HepG2 (cell line): ENCODE results near the gene LIN28A. TPM values are rescaled to one million over a fixed set of nuclear protein-coding genes. Genes with fewer than 3 reads are reported as not detected.
A peak's percentile ranks its signal among the peaks of the same experiment; 100 is the strongest.

ENCODE experiments used
- DNMT1 ChIP-seq: sonication (generic); formaldehyde crosslinking; IDR thresholded peaks from 2 replicates; pipeline ENCODE4 v1.5.1; 2020; ENCODE audit warnings: mild to moderate bottlenecking, missing genetic modification reagents
- ERF ChIP-seq: IDR thresholded peaks from 2 replicates; pipeline ENCODE4 v1.6.1; 2018; ENCODE audit warnings: missing biosample characterization, missing genetic modification reagents
- MED1 ChIP-seq: sonication (generic); formaldehyde crosslinking; IDR thresholded peaks from 2 replicates; pipeline ENCODE4 v1.4.0; 2020; ENCODE audit warnings: missing genetic modification reagents
- MTA3 ChIP-seq: sonication (generic); formaldehyde crosslinking; IDR thresholded peaks from 2 replicates; pipeline ENCODE4 v1.4.0; 2020; ENCODE audit warnings: missing genetic modification reagents
- SIX1 ChIP-seq: sonication (generic); formaldehyde crosslinking; IDR thresholded peaks from 2 replicates; pipeline ENCODE4 v1.4.0; 2020; ENCODE audit warnings: missing genetic modification reagents, borderline replicate concordance
- SMARCE1 ChIP-seq: fragments of 450-650 bp; IDR thresholded peaks from 2 replicates; pipeline ENCODE4 v1.6.1; 2017; ENCODE audit warnings: borderline replicate concordance
- SNRNP70 ChIP-seq: fragments of 200-400 bp; formaldehyde crosslinking; IDR thresholded peaks from 2 replicates; pipeline ENCODE4 v1.6.1; 2017; ENCODE audit warnings: mild to moderate bottlenecking, low read depth, low read length, moderate library complexity
- TAF1 ChIP-seq: sonication (generic); formaldehyde crosslinking; IDR thresholded peaks from 2 replicates; pipeline ENCODE4 v1.4.0; 2020; ENCODE audit warnings: missing genetic modification reagents
- TBP ChIP-seq: sonication (generic); formaldehyde crosslinking; IDR thresholded peaks from 2 replicates; pipeline ENCODE4 v1.5.0; 2020; ENCODE audit warnings: missing genetic modification reagents
- TBX2 ChIP-seq: sonication (generic); formaldehyde crosslinking; IDR thresholded peaks from 2 replicates; pipeline ENCODE4 v1.5.0; 2020; ENCODE audit warnings: missing genetic modification reagents, mild to moderate bottlenecking, borderline replicate concordance
- TEAD2 ChIP-seq: sonication (generic); formaldehyde crosslinking; IDR thresholded peaks from 2 replicates; pipeline ENCODE4 v1.9.0; 2021; ENCODE audit warnings: missing genetic modification reagents
- XRCC5 ChIP-seq: fragments of 200-400 bp; formaldehyde crosslinking; optimal IDR thresholded peaks from 2 replicates; pipeline ENCODE3; 2017; ENCODE audit warnings: mild to moderate bottlenecking, low read length
- ZNF260 ChIP-seq: sonication (generic); formaldehyde crosslinking; IDR thresholded peaks from 2 replicates; pipeline ENCODE4 v1.4.0; 2020; ENCODE audit warnings: missing genetic modification reagents, low read depth, mild to moderate bottlenecking, borderline replicate concordance
- ZNF337 ChIP-seq: sonication (generic); formaldehyde crosslinking; IDR thresholded peaks from 2 replicates; pipeline ENCODE4 v1.5.1; 2020; ENCODE audit warnings: missing genetic modification reagents, low read depth, mild to moderate bottlenecking, borderline replicate concordance
- ZNF343 ChIP-seq: sonication (generic); formaldehyde crosslinking; IDR thresholded peaks from 2 replicates; pipeline ENCODE4 v1.4.0; 2020; ENCODE audit warnings: mild to moderate bottlenecking, missing genetic modification reagents
- ZNF354B ChIP-seq: sonication (generic); formaldehyde crosslinking; IDR thresholded peaks from 2 replicates; pipeline ENCODE4 v1.8.0; 2022; ENCODE audit warnings: mild to moderate bottlenecking, missing genetic modification reagents
- ZNF510 ChIP-seq: sonication (generic); formaldehyde crosslinking; IDR thresholded peaks from 2 replicates; pipeline ENCODE4 v1.4.0; 2020; ENCODE audit warnings: low read depth, mild to moderate bottlenecking, missing genetic modification reagents
- ZNF75D ChIP-seq: sonication (generic); formaldehyde crosslinking; IDR thresholded peaks from 2 replicates; pipeline ENCODE4 v1.8.1; 2023; ENCODE audit warnings: missing genetic modification reagents, mild to moderate bottlenecking, borderline replicate concordance
- polyA plus RNA-seq, 8 experiments: library from polyadenylated mRNA; depleted of rRNA in 3 of 8; stranded (reverse) in 7 of 8; unstranded in 1 of 8; fragments of >200 nt; fragmentation: Illumina TruSeq in 4 of 8; extraction: Trizol in 4 of 8; gene quantifications; 2 replicates each; pipeline versions ENCODE4 v1.2.1 to v1.2.3, GENCODE V29; 2011 to 2016; ENCODE audit warnings: low read depth in 4 of 8, missing spikeins in 1 of 8, mixed read lengths in 1 of 8; ENCODE audit not compliant: insufficient read depth in 1 of 8
- total RNA-seq, 5 experiments: library from RNA; depleted of rRNA; stranded (reverse); fragments of >200 nt; fragmentation: Illumina TruSeq; extraction: Trizol; gene quantifications; 2 replicates each; pipeline ENCODE4 v1.2.3, GENCODE V29; 2016; ENCODE audit warnings: low read depth in 1 of 5
- TF ChIP-seq, protein P1 (sequence below): IDR thresholded peaks from 2 replicates; pipeline ENCODE4 v1.4.0; 2020; ENCODE audit warnings: mild to moderate bottlenecking, missing genetic modification reagents
- TF ChIP-seq, protein P2 (sequence below): sonication (generic); formaldehyde crosslinking; IDR thresholded peaks from 2 replicates; pipeline ENCODE4 v1.5.0; 2020; ENCODE audit warnings: mild to moderate bottlenecking, missing genetic modification reagents, borderline replicate concordance
- TF ChIP-seq, protein P3 (sequence below): sonication (generic); formaldehyde crosslinking; IDR thresholded peaks from 2 replicates; pipeline ENCODE4 v1.5.1; 2020; ENCODE audit warnings: mild to moderate bottlenecking, missing genetic modification reagents
- TF ChIP-seq, protein P4 (sequence below): sonication (generic); formaldehyde crosslinking; IDR thresholded peaks from 2 replicates; pipeline ENCODE4 v1.9.0; 2021; ENCODE audit warnings: missing genetic modification reagents, borderline replicate concordance

Gene LIN28A
- total and polyA plus RNA-seq, 2 of the 13 experiments (the other 11 are each of a cell fraction or from before 2014, with no cell fraction given): not detected

DNA sequence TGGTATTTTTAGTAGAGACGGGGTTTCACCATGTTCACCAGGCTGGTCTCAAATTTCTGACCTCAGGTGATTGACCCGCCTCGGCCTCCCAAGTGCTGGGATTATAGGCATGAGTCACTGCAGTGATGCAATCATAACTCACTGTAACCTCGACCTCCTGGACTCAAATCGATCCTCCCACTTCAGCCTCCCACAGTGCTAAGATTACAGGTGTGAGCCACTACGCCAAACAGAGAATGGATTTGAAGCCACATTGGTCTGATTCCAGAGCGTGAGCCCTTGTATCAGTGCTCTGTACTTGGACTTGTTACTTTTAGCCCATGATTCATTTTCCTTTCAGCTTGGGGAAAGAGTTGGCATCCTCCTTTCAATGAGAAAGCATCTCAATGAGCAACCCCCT lies 23.2 kb upstream of the LIN28A start (continued):
- TF ChIP-seq, protein P1, sequence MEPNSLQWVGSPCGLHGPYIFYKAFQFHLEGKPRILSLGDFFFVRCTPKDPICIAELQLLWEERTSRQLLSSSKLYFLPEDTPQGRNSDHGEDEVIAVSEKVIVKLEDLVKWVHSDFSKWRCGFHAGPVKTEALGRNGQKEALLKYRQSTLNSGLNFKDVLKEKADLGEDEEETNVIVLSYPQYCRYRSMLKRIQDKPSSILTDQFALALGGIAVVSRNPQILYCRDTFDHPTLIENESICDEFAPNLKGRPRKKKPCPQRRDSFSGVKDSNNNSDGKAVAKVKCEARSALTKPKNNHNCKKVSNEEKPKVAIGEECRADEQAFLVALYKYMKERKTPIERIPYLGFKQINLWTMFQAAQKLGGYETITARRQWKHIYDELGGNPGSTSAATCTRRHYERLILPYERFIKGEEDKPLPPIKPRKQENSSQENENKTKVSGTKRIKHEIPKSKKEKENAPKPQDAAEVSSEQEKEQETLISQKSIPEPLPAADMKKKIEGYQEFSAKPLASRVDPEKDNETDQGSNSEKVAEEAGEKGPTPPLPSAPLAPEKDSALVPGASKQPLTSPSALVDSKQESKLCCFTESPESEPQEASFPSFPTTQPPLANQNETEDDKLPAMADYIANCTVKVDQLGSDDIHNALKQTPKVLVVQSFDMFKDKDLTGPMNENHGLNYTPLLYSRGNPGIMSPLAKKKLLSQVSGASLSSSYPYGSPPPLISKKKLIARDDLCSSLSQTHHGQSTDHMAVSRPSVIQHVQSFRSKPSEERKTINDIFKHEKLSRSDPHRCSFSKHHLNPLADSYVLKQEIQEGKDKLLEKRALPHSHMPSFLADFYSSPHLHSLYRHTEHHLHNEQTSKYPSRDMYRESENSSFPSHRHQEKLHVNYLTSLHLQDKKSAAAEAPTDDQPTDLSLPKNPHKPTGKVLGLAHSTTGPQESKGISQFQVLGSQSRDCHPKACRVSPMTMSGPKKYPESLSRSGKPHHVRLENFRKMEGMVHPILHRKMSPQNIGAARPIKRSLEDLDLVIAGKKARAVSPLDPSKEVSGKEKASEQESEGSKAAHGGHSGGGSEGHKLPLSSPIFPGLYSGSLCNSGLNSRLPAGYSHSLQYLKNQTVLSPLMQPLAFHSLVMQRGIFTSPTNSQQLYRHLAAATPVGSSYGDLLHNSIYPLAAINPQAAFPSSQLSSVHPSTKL (CRISPR knock-in tag): peak; percentile 96
- TF ChIP-seq ZNF510 (CRISPR knock-in tag): no peak
- TF ChIP-seq TBP (CRISPR knock-in tag): no peak
- TF ChIP-seq ZNF354B (CRISPR knock-in tag): no peak
- TF ChIP-seq SIX1 (CRISPR knock-in tag): peak; percentile 98
- TF ChIP-seq, protein P2, sequence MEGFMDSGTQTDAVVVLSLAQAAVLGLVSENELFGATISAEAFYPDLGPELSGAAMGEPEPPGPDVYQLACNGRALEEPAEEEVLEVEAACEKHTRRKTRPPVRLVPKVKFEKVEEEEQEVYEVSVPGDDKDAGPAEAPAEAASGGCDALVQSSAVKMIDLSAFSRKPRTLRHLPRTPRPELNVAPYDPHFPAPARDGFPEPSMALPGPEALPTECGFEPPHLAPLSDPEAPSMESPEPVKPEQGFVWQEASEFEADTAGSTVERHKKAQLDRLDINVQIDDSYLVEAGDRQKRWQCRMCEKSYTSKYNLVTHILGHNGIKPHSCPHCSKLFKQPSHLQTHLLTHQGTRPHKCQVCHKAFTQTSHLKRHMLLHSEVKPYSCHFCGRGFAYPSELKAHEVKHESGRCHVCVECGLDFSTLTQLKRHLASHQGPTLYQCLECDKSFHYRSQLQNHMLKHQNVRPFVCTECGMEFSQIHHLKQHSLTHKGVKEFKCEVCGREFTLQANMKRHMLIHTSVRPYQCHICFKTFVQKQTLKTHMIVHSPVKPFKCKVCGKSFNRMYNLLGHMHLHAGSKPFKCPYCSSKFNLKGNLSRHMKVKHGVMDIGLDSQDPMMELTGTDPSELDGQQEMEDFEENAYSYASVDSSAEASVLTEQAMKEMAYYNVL (CRISPR knock-in tag): peak; percentile 63; the same call in 1 of the 2 replicates
- no peak for TF ChIP-seq XRCC5
- TF ChIP-seq ZNF260 (CRISPR knock-in tag): no peak
- no peak for TF ChIP-seq SNRNP70
- no peak for TF ChIP-seq ZNF343 (CRISPR knock-in tag)
- TF ChIP-seq TBX2 (CRISPR knock-in tag): peak; percentile 91
- no peak for TF ChIP-seq ZNF75D (CRISPR knock-in tag)
- TF ChIP-seq ZNF337: no peak
- TF ChIP-seq MTA3 (CRISPR knock-in tag): no peak
- TF ChIP-seq, protein P3, sequence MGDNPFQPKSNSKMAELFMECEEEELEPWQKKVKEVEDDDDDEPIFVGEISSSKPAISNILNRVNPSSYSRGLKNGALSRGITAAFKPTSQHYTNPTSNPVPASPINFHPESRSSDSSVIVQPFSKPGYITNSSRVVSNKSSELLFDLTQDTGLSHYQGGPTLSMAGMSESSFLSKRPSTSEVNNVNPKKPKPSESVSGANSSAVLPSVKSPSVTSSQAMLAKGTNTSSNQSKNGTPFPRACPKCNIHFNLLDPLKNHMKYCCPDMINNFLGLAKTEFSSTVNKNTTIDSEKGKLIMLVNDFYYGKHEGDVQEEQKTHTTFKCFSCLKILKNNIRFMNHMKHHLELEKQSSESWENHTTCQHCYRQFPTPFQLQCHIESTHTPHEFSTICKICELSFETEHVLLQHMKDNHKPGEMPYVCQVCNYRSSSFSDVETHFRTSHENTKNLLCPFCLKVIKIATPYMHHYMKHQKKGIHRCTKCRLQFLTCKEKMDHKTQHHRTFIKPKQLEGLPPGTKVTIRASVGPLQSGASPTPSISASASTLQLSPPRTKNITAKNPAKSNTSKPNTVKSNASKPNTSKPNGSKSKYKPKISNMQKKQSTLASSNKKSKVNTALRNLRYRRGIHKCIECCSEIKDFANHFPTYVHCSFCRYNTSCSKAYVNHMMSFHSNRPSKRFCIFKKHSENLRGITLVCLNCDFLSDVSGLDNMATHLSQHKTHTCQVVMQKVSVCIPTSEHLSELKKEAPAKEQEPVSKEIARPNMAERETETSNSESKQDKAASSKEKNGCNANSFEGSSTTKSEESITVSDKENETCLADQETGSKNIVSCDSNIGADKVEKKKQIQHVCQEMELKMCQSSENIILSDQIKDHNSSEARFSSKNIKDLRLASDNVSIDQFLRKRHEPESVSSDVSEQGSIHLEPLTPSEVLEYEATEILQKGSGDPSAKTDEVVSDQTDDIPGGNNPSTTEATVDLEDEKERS: peak; percentile 98
- TF ChIP-seq, protein P4, sequence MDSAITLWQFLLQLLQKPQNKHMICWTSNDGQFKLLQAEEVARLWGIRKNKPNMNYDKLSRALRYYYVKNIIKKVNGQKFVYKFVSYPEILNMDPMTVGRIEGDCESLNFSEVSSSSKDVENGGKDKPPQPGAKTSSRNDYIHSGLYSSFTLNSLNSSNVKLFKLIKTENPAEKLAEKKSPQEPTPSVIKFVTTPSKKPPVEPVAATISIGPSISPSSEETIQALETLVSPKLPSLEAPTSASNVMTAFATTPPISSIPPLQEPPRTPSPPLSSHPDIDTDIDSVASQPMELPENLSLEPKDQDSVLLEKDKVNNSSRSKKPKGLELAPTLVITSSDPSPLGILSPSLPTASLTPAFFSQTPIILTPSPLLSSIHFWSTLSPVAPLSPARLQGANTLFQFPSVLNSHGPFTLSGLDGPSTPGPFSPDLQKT: no peak
- TF ChIP-seq ERF (CRISPR knock-in tag): peak; percentile 86
- no peak for TF ChIP-seq DNMT1 (CRISPR knock-in tag)
- no peak for TF ChIP-seq TAF1
- peak; percentile 84 for TF ChIP-seq MED1 (CRISPR knock-in tag)
- peak; percentile 92 for TF ChIP-seq SMARCE1
- no peak for TF ChIP-seq TEAD2 (CRISPR knock-in tag)
